Activated effector memory CD4-positive, alpha-beta T cell treated with Interleukin-2 at 50 U/mL for 16 hours (primary cell): ENCODE results near the gene REC114.

Source experiments
- DNase-seq: peaks from one replicate; pipeline ENCODE4 v3.0.0-alpha.2; 2020

REC114 gene

DNA sequence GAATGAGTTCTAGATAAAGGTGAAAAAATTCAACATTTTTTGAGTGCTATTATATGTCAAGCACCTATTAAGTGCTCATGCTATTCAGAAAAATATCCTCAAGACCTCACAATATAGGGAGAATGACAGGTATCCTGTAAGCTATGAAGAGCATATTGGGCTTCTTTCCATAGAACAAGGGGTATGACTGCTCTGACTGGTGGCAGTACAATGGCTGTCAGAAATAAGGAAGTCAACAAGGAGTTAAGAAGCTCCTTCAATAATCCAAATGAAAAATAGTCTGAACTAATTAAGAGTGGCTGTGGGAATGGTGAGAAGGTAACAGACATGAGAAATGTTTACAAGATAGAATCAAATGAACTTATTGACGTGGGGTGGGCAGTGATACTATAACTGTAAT, 165.5 kb downstream of the REC114 start:
- DNase-seq = no peak

DNA sequence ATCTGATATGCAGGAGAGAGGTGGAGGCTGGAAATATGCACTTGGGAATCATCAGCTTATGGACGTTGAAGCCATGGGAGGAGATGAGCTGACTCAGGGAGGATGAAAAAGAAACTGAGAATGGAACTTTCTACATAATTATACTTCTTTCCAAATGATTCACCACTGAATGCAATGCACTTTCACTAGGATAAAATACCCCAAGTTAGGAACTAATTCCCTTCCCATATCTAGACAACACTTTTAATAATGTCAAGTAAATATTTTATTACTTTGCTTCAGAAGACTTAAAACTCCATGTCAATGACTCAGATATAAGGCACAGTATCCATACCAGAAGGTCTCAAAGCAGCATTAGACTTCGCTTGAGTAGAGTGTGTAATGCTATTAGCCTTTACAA, 166.0 kb downstream of the REC114 start:
- no peak for DNase-seq
